GM11168 (cell line): ENCODE data around the gene JMJD4.
"Not testable (repeated sequence)": the region's sequence is repeated elsewhere in the genome, so short reads cannot be mapped to it uniquely, and the experiment has no call there.

Source experiments
- in situ Hi-C: fragments of 300-500 bp; cut with MboI; formaldehyde crosslinking; loops from one replicate; pipeline ENCODE4 v1.12.0; 2022; ENCODE audit warnings: low sequenced_read_pairs; ENCODE audit not compliant: unreplicated experiment

Gene JMJD4

DNA sequence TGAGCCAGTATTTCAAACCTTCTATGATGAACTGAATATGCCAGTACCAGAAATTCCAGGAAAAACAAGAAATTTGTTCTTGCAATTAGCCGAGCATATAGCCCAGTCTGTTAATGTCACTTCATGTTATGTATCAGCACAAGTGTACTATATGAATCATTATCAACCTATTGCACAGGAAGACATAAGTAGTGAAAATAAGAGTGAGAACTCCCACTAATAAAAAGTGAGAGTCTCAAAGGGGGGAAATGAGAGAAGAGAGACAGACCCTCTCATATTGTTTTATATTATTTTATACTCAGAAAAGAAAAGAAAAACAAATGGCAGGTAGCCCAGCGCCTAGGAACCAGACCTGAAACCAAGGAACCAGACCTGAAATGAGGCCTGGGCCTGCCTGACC is 16.2 kb downstream of the JMJD4 start:
- in situ Hi-C loops = no loop called here

- in situ Hi-C loops = no loop called here
Observed at GRCh38 chr1:227712648-227713047, 22.5 kb downstream of the JMJD4 start.

- in situ Hi-C loops = not testable (repeated sequence)
Observed at GRCh38 chr1:227710474-227710873, 24.6 kb downstream of the JMJD4 start.

- in situ Hi-C loops = no loop called here
Observed at GRCh38 chr1:227709451-227709850, 25.7 kb downstream of the JMJD4 start.

- in situ Hi-C loops = no loop called here
Observed at GRCh38 chr1:227707846-227708245, 27.3 kb downstream of the JMJD4 start.

GRCh38 chr1:227701631-227702030 is 33.5 kb downstream of the JMJD4 start:
- in situ Hi-C loops = not testable (repeated sequence)

- in situ Hi-C loops = no loop called here
Observed at GRCh38 chr1:227697321-227697864, 37.7 kb downstream of the JMJD4 start.

DNA sequence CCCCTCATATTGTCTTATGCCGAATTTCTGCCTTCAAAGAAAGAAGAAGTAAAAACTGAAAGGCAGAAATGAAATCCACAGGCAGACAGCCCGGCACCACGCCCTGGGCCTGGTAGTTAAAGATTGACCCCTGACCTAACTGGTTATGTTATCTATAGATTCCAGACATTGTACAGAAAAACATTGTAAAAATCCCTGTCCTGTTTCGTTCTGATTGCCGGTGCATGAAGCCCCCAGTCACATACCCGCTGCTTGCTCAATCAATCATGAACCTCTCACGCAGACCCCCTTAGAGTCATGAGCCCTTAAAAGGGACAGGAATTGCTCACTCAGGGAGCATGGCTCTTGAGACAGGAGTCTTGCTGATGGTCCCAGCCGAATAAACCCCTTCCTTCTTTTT is 49.3 kb downstream of the JMJD4 start:
- in situ Hi-C loops = no loop called here
